Large intestine (tissue), 3 donors: ENCODE measurements around the gene MDM2. TPM values are rescaled to one million over a fixed set of nuclear protein-coding genes. Genes with fewer than 3 reads are reported as not detected.

ENCODE experiments used
- DNase-seq, 2 donors: peaks; one replicate each; pipeline versions ENCODE4 v3.0.0 to v3.0.0-alpha.2; 2013
- H3K27ac ChIP-seq: one replicate; pipeline ENCODE4 v1.5.1; 2013; ENCODE audit warnings: low read length
- H3K27me3 ChIP-seq: 2 replicates; pipeline ENCODE4 v1.6.1; 2013; ENCODE audit warnings: low read length; ENCODE audit not compliant: control insufficient read depth, insufficient read depth
- H3K36me3 ChIP-seq: 2 replicates; pipeline ENCODE4 v1.6.1; 2013; ENCODE audit warnings: low read length; ENCODE audit not compliant: control insufficient read depth, insufficient read depth
- H3K4me1 ChIP-seq: one replicate; pipeline ENCODE4 v1.6.1; 2013; ENCODE audit warnings: low read length; ENCODE audit not compliant: control insufficient read depth, insufficient read depth
- H3K4me3 ChIP-seq: one replicate; pipeline ENCODE4 v1.5.1; 2013; ENCODE audit warnings: low read length
- H3K9me3 ChIP-seq: one replicate; pipeline ENCODE4 v1.6.1; 2013; ENCODE audit warnings: mild to moderate bottlenecking, low read depth, low read length, moderate library complexity; ENCODE audit not compliant: control insufficient read depth
- WGBS: methylation state at CpG from one replicate; pipeline ENCODE4 v1.1.5; 2013; ENCODE audit warnings: low lambda C conversion rate; ENCODE audit not compliant: insufficient coverage; 5-methylcytosine and 5-hydroxymethylcytosine counted together
- polyA plus RNA-seq: library from polyadenylated mRNA; unstranded; fragments of 120-200 nt; gene quantifications from one replicate; pipeline ENCODE4 v1.2.1, GENCODE V29; 2013

Gene MDM2
- polyA plus RNA-seq, 1 donor = 34.9 TPM

DNA sequence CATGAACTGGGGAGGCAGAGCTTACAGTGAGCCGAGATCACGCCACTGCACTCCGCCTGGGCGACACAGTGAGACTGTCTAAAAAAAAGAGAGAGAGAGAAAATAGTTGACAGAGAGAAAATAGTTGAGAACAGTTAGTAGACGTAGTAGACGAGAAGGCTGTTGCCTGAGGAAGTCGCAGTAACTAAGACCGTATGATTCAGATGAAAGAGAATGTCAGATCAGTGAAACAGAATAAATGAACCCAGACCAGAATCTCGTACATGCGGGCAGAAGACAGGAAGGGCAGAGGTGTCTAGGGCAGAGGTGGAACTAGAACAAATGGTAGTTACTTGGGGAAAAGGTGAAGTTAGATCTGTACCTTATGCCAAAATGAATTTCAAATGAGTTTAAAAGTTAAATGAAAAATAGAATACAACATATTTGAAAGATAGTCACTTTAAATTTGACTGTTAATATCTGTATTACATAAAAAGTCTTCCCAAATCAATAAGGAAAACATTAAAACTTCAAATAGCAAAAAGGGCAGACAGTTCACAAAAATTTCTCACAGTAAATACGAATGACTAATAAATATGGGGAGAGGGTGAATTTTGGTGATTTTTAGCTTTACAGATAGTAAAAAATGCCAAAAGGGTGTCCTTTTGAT lies 17.7 kb downstream of the MDM2 start:
- no peak for DNase-seq
- H3K27me3 ChIP-seq = no peaks in the 10 kb centered on the region
- no peak overlapping the region for H3K27ac ChIP-seq
- H3K36me3 ChIP-seq = peaks cover 56% of the 10 kb centered on the region
- H3K4me3 ChIP-seq = no peak overlapping the region
- WGBS = 91% methylated on average over 7 of the region's 11 CpGs
- no peaks in the 10 kb centered on the region for H3K4me1 ChIP-seq
- H3K9me3 ChIP-seq = no peaks in the 10 kb centered on the region

DNA sequence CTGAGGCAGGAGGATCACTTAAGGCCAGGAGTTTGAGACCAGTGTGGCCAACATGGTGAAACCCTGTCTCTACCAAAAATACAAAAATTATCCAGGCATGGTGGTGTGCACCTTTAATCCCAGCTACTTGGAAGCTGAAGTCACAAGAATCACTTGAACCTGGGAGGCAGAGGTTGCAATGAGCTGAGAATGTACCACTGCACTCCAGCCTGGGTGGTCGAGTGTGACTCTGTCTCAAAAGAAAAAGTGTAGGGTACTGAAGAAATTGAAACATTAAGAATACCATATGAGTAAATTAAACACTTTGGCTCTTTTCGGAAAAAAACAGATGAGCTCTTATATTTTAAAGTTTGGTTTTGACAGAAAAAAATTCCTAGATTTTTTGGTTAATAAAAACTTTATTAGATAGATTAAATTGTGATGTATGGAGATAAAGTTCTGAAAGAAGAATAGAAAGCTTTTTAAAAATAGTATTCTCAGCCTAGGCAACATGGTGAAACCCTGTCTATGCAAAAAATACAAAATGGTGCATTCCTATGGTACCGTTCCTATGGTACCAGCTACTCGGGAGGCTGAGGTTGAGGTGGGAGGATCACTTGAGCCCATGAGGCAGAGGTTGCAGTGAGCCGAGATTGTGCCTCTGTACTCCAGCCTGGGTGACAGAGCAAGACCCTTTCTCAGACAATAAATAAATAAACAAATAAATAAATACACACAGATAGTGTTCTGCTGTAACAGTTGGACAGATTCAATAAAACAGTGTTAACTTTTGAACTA lies 20.1 kb downstream of the MDM2 start:
- Histone ChIP-seq H3K4me1 (no peaks in the 10 kb centered on the region), H3K36me3 (peaks cover 61% of the 10 kb centered on the region), H3K9me3 (no peaks in the 10 kb centered on the region), H3K27me3 (no peaks in the 10 kb centered on the region), H3K4me3 (no peak overlapping the region), H3K27ac (no peak overlapping the region)
- no peak for DNase-seq
- WGBS = 100% methylated on average over 1 of the region's 5 CpGs

DNA sequence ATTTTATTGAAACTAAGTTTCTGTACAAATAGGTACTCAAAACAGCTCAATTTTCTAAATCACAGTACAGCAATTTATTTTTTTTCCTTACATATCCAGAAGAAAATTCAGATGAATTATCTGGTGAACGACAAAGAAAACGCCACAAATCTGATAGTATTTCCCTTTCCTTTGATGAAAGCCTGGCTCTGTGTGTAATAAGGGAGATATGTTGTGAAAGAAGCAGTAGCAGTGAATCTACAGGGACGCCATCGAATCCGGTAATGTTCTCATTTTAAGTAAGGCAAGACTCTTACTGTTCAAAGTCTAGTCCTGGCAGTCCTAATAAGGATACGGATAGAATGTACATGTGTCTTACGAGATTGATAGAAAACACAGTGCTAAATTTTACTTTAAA lies 20.7 kb downstream of the MDM2 start:
- Histone ChIP-seq H3K4me3 (no peak overlapping the region), H3K27ac (no peak overlapping the region), H3K27me3 (no peaks in the 10 kb centered on the region), H3K4me1 (no peaks in the 10 kb centered on the region), H3K36me3 (peaks cover 63% of the 10 kb centered on the region), H3K9me3 (no peaks in the 10 kb centered on the region)
- no peak for DNase-seq
- 92% methylated on average over 4 of the region's 7 CpGs for WGBS

DNA sequence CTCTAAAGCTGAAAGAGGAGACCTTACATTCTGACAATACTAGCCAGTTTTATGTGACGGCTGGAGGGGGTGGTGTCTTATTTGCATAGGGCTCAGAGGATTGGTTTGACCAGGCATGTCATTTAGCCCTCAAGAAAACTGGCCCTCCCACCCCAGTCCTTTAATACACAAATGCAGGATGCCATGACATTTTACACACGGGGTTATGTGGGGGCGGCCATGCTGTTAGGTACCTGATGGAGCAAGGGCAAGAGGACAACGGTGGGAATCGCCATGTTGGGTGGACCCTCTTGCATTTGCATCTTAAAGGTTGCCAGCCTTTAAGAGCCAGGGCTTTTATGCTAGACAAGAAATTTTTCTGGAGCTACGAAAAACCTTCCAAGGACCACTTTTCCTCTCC lies 23.3 kb downstream of the MDM2 start:
- WGBS = 100% methylated on average over 1 of the region's 6 CpGs
- no peak for DNase-seq
- H3K27ac ChIP-seq = no peak overlapping the region
- H3K27me3 ChIP-seq = no peaks in the 10 kb centered on the region
- H3K4me3 ChIP-seq = no peak overlapping the region
- no peaks in the 10 kb centered on the region for H3K9me3 ChIP-seq
- no peaks in the 10 kb centered on the region for H3K4me1 ChIP-seq
- H3K36me3 ChIP-seq = peaks cover 56% of the 10 kb centered on the region

DNA sequence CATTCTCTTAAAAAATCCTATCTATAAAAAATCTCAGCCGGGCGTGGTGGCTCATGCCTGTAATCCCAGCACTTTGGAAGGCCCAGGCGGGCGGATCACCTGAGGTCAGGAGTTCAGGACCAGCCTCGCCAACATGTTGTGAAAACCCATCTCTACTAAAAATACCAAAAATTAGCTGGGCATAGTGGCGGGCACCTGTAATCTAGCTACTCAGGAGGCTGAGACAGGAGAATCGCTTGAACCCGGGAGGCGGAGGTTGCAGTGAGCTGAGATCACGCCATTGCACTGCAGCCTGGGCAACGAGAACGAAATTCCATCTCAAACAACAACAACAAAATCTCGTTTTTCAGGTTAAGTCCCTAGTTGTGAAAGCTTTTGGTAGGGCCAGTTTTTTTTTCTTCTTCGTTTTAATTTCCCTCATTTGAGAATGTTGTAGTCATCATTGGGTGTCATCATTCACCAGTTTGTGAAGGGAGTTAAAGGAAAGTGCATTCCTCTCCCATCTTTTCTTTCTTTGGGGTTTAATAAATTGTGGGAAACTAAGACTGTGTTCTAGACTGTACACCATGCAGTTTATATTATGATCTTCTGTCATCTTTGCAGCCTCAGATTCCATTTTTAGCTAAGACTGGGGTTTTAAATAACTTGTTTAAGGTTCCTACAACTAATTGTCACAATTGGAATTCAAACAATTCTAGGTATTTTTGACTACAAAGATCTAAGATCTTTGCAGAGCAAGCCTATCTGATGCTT lies 23.9 kb downstream of the MDM2 start:
- Histone ChIP-seq H3K9me3 (no peaks in the 10 kb centered on the region), H3K36me3 (peaks cover 56% of the 10 kb centered on the region), H3K4me1 (no peaks in the 10 kb centered on the region), H3K27ac (no peak overlapping the region), H3K27me3 (no peaks in the 10 kb centered on the region), H3K4me3 (no peak overlapping the region)
- 100% methylated on average over 1 of the region's 14 CpGs for WGBS
- DNase-seq = no peak

DNA sequence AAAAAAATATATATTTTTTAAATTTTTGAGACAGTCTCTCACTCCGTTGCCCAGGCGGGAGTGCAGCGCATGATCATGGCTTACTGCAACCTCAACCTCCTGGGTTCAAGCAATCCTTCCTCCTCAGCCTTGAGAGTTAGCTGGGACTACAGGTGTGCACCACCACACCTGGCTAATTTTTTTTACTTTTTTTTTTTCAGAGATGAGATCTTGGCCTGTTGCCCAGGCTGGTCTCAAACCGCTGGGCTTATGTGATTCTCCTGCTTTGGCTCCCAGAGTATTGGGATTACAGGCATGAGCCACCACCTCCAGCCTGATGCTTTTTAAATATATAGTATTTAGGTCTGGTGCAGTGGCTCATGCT lies 24.5 kb downstream of the MDM2 start:
- peaks cover 61% of the 10 kb centered on the region for H3K36me3 ChIP-seq

DNA sequence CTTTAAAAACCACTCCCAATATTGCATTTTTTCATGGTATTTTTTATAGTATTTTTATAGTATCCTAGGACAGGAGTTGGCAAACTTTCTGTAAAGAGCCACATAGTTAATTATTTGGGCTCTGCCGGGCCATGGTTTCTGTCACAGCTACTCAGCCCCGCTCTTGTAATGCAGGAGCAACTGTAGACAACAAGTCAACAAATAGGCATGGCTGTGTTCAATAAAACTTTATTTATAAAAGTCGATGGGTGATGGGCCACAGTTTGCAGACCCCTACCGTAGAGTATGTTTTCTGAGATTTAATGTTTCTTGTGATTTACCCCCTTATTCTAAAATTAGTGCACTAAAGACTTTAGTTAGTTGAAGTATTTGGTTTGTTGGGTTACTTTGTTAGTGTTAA lies 25.5 kb downstream of the MDM2 start:
- WGBS = no CpG with 5 or more reads among the region's 4 CpGs
- no peak for DNase-seq
- no peak overlapping the region for H3K4me3 ChIP-seq
- no peaks in the 10 kb centered on the region for H3K9me3 ChIP-seq
- no peaks in the 10 kb centered on the region for H3K4me1 ChIP-seq
- peaks cover 62% of the 10 kb centered on the region for H3K36me3 ChIP-seq
- no peak overlapping the region for H3K27ac ChIP-seq
- no peaks in the 10 kb centered on the region for H3K27me3 ChIP-seq

More for the DNA sequence above, 24.5 kb downstream of the MDM2 start:
- no CpG with 5 or more reads among the region's 4 CpGs for WGBS
- Histone ChIP-seq H3K4me1 (no peaks in the 10 kb centered on the region), H3K27me3 (no peaks in the 10 kb centered on the region), H3K4me3 (no peak overlapping the region), H3K9me3 (no peaks in the 10 kb centered on the region), H3K27ac (no peak overlapping the region)
- DNase-seq = no peak

DNA sequence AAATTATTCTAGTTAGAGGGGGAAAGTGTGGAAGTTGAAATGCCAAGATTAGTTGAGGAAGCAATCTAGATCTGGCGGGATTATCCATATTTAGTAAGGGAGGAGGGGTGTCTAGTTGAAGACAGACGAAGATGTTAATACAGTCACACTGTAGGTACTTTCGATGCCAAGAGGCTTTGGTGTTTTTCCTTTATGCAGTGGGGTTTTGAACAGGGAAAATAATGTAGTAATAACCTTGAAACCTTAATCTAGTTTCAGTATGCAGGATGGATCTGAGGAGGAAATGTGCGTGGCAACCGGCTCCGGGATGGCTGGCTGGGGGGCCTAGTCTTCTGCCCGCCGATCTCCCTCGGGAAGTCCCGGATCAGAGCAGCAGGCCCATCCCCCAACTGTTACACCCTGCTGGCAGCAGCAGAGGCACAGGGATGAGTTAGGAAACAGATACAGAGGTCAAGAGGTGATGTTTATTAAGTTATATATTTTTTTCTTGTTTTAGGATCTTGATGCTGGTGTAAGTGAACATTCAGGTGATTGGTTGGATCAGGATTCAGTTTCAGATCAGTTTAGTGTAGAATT lies 27.4 kb downstream of the MDM2 start:
- Histone ChIP-seq H3K27ac (no peak overlapping the region), H3K36me3 (peaks cover 67% of the 10 kb centered on the region), H3K4me1 (no peaks in the 10 kb centered on the region), H3K27me3 (no peaks in the 10 kb centered on the region), H3K4me3 (no peak overlapping the region), H3K9me3 (no peaks in the 10 kb centered on the region)
- no peak for DNase-seq
- no CpG with 5 or more reads among the region's 10 CpGs for WGBS

DNA sequence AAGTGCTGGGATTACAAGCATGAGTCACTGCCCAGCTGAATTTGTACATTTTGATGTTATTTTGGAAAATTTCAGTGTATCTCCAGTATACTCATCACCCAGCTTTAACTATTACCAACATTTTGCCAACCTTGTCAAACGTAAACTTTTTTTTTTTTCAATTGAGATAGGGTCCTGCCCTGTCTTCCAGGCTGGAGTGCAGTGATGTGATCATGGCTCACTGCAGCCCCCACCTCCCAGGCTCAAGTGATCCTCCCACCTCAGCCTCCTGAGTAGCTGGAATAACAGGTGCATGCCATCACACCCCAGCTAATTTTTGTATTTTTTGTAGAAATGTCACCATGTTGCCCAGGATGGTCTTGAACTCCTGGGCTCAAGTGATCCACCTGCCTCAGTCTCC lies 29.2 kb downstream of the MDM2 start:
- H3K27ac ChIP-seq = no peak overlapping the region
- DNase-seq = no peak
- H3K4me1 ChIP-seq = no peaks in the 10 kb centered on the region
- H3K4me3 ChIP-seq = no peak overlapping the region
- peaks cover 68% of the 10 kb centered on the region for H3K36me3 ChIP-seq
- WGBS = 100% methylated on average over 1 of the region's 1 CpG
- H3K27me3 ChIP-seq = no peaks in the 10 kb centered on the region
- H3K9me3 ChIP-seq = no peaks in the 10 kb centered on the region

DNA sequence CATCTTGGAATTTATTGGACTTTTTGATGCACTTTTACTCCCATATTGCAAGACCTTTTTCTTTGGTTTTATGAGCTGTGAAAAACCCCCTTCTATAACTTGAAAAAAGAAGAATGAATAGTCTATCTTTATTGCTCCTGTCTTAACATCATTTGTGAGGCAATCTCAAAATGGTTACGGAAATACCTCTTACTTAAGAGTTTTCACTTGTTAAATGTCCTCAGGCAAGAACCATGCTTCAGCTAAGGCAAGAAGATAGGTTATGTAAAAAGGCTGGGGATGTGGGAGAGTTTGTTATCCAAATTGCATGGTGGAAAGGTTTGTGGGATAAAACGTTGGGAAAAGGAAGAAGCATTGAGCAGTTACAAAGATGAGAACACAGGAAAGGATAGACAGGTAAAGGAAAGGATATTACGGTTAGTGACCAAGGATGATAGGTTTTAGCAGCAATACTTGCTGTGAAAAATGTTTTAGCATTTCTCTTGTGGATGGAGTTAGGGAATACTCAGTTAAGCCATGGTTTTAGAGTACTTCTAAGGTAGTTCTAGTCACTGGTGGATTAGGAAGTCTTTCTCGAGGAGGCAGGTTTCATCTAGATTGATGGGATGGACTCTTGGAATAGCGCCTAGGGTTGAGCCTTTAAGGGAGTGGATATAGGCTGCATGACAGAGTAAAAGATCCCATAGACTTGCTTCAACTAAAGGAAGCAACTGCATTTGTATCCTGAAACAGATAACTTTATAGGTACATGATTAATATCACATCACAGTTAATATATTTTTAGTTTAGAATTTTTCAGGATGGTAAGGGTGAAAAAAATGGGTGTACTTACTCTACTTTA lies 30.3 kb downstream of the MDM2 start:
- 96% methylated on average over 3 of the region's 5 CpGs for WGBS
- H3K9me3 ChIP-seq = no peaks in the 10 kb centered on the region
- H3K4me3 ChIP-seq = no peak overlapping the region
- H3K27me3 ChIP-seq = no peaks in the 10 kb centered on the region
- H3K36me3 ChIP-seq = peaks cover 63% of the 10 kb centered on the region
- H3K27ac ChIP-seq = no peak overlapping the region
- no peak for DNase-seq
- H3K4me1 ChIP-seq = no peaks in the 10 kb centered on the region
